Activated CD4-positive, alpha-beta T cell treated with anti-CD3 and anti-CD28 coated beads for 48 hours (primary cell): ENCODE data around the gene ALDOA.
"Not testable (repeated sequence)": the region's sequence is repeated elsewhere in the genome, so short reads cannot be mapped to it uniquely, and the experiment has no call there.

Source experiments
- DNase-seq: peaks from one replicate; pipeline ENCODE4 v3.0.0-alpha.2; 2020

ALDOA gene

GRCh38 chr16:30065102-30065942 is at the start of gene ALDOA:
Gene ALDOA (plus strand): TSS chr16:30065760. CDS start chr16:30066898, 1,138 bp downstream.
- DNase-seq: peak; percentile 99

DNA sequence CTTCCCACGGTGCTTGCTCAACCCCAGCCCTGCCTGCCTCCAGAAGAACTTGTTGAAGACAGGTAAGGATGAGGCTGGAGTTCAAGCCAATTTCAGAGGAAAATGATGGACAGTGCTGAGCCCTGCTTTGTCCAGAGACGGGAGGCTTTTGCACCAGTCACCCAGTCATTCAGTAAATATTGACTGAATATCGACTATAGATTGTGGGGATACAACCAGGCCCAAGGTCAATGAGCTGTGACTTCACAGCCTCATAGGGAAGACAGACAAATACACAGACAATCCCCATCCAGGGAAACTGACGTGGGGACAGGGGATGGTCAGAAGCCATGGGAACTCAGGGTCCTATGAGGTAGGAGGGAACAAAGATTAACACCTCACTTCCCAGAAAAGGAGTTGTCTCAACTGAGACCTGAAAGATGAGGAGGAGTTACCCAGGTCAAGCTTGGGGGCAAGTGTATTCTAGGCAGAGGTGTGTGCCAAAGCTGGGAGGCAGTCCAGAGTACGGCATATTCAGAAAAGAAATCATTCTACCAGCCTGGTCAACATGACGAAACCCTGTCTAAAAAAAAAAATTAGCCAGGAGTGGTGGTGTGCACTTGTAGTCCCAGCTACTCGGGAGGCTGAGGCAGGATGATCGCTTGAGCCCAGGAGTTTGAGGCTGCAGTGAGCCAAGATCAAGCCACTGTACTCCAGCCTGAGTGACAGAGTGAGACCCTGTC is 48.8 kb upstream of the ALDOA start:
- no peak for DNase-seq

- DNase-seq: no peak
These were observed 48.3 kb upstream of the ALDOA start for GRCh38 chr16:30017277-30017656.

- not testable (repeated sequence) for DNase-seq
These were observed 47.6 kb upstream of the ALDOA start for GRCh38 chr16:30017937-30018336.

DNA sequence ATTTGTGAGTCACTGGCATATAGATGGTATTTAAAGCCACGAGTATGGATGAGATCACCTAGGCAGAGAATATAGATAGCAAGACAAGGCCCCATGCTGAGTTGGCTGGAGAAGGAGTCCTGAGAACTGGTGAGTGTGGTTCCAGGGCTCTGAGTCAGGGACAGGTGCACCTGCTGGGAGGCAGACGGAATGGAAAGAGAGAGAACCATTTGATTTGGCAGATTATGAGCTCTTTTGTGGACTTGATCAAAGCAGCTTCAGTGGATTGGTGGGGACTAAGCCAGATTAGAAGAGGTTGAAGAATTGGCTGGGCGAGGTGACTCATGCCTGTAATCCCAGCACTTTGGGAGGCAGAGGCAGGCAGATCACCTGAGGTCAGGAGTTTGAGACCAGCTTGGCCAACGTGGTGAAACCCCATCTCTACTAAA is 46.8 kb upstream of the ALDOA start:
- DNase-seq: peak; percentile 47

DNA sequence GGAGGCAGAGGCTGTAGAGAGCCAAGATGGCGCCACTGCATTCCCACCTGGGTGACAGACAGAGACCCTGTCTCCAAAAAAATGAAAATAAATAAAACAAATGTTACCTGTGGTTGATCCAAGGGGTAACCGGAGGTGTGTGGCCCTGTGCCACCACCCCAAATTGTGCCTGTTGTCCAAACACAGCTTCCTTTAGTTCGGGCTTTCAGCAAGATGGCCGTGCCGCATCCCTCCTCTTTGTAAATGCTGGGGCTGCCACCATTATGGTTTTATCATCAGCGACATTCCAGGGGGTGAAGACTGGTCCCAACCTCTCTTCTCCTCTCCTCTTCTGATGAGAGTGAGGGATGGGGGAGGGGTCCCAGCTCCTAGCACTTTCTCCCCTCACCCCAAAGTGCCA is 42.7 kb upstream of the ALDOA start, which contains the start of gene C16orf92:
Gene C16orf92, plus strand, starts transcription at position 312 of the 400 bp plus-strand sequence. CDS start 143 bp downstream, outside the sequence.
- DNase-seq: no peak

DNA sequence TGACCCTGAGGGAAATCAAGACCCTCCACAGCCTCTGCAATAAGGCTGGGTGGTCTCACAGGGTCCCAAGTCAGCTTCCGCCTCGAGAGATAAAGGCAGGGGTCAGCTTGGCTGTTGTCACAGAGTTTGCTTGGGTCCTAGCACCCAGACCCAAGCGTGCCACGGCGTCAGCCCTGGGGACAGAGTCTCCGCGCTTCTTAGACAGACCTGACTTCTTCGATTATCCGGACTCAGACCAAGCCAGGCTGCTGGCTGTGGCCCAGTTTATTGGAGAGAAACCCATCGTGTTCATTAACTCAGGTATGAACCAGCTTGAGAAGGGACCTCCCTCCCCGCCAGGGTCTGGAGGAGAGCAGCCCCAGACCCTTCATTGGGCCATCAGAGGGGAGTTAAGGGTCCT is 42.0 kb upstream of the ALDOA start:
- DNase-seq: no peak

- DNase-seq: no peak
These were observed 41.1 kb upstream of the ALDOA start for GRCh38 chr16:30024451-30024850.

DNA sequence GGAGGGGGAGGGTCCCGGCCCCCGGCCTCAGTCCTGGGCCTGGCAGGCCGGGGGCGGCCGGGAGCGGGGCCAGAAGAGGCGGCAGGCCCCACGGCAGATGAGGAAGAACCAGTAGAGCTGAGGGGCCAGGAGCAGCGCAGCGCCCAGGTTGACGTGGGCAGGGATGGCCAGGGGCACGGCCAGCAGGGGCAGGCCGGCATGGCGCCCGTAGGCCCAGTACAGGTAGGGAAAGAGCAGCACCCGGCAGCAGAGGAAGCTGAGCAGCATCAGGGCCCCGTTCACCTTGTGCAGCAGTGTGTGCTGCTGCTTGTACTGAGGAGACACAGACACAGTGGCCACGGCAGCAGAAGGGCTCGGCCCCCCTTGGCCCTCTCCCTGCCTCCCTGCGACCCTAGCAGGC is 40.4 kb upstream of the ALDOA start:
- DNase-seq: no peak

DNA sequence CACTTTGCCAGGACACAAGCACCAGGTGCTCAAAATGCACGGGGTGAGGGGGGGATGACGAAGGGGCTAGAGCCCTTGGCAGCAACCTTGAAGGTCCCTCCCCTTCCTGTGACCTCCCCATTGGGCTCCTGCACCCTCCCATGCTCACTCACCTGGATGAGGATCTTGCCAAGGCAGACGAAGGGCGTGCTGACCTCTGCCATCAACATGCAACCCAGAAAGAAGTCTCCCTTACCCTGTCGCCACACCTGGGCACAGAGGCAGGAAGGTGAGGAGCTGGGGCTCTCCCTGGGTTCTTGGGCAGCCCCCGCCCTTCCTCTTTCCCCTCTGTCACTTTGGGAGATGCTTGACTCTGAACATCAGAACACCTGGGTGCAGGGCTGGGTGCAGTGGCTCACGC is 40.0 kb upstream of the ALDOA start:
- DNase-seq: no peak

- DNase-seq: no peak
These were observed 39.1 kb upstream of the ALDOA start for GRCh38 chr16:30026449-30026848.

- no peak for DNase-seq
These were observed 37.7 kb upstream of the ALDOA start for GRCh38 chr16:30027588-30028437.

- DNase-seq: peak; percentile 55
These were observed 37.0 kb upstream of the ALDOA start for GRCh38 chr16:30028438-30029076.

GRCh38 chr16:30030011-30030685 is 35.4 kb upstream of the ALDOA start:
- no peak for DNase-seq

DNA sequence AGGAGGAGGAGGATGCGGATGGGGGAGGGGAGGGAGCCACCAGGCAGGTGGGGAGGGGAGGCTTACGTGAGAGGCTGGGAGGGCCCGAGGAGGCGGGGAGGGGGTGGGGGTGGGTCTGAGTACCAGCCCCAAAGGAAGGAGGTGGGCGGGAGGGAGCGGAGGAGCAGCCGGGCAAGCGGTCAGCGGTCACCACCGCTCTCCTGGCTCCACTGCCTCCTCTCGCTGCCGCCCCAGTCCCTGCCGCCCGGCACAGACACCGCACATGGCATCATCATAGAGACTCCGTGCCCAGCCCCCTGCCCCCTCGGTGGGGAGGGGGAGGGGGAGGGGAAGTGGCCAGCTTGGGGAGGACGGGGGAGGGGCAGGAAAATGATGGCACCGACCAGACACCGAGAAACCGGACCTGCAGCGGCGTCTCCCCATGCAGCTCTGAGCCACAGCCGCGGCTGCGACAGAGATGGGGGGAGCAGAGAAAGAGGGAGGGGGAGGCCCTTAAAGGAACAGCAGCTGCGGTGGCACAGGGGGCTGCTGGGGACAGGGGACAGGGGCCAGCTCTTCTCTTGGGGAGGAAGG is 34.6 kb upstream of the ALDOA start, which contains the start of gene TLCD3B:
Gene TLCD3B, minus strand, starts transcription at position 431 of the 573 bp plus-strand sequence. CDS start 744 bp downstream, outside the sequence.
- DNase-seq: no peak

- no peak for DNase-seq
These were observed 34.1 kb upstream of the ALDOA start for GRCh38 chr16:30031477-30031918.

- peak; percentile 75 for DNase-seq
These were observed 33.3 kb upstream of the ALDOA start for GRCh38 chr16:30032083-30032819.

- peak; percentile 32 for DNase-seq
These were observed 32.3 kb upstream of the ALDOA start for GRCh38 chr16:30033270-30033669.

GRCh38 chr16:30040221-30040620 is 25.3 kb upstream of the ALDOA start:
- DNase-seq: no peak

DNA sequence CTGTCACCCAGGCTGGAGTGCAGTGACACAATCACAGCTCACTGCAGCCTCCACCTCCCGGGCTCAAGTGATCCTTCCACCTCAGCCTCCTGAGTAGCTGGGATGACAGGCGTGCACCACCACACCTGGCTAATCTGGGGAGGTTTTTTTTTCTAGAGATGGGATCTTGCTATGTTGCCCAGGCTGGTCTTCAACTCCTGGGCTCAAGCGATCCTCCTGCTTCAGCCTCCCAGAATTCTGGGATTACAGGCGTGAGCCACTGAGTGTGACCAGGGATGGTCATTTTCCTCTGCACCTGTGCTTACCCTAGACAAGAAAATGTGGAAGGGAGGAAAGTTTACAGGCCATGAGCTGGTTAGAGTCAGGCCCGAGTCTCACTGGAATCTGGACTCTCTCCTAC is 24.9 kb upstream of the ALDOA start:
- DNase-seq: not testable (repeated sequence)

GRCh38 chr16:30041841-30042240 is 23.7 kb upstream of the ALDOA start:
- DNase-seq: no peak
